SK-N-MC (cell line): ENCODE data around the gene CCDC120.

Experiments
- EZH2 ChIP-seq: fragments of 200-600 bp; sonication (generic); IDR thresholded peaks from one replicate; pipeline ENCODE4 v1.6.1; 2017; ENCODE audit warnings: antibody characterized with exemption
- FOXP2 ChIP-seq: optimal IDR thresholded peaks from 2 replicates; pipeline ENCODE3; 2011; ENCODE audit warnings: mild to moderate bottlenecking, moderate library complexity; ENCODE audit not compliant: insufficient read depth; ENCODE audit errors: extremely low read length, control extremely low read depth
- POLR2AphosphoS5 ChIP-seq: IDR thresholded peaks from 2 replicates; pipeline ENCODE4 v1.6.1; 2012; ENCODE audit warnings: mild to moderate bottlenecking, low read depth, low read length, borderline replicate concordance

GRCh38 chrX:49043987-49044281 is 14.9 kb upstream of the CCDC120 start:
- TF ChIP-seq EZH2, result no peak
- TF ChIP-seq POLR2AphosphoS5, result no peak
- TF ChIP-seq FOXP2, result no peak
